ENCODE data around the gene MRPL12.
"Not testable (repeated sequence)": the region's sequence is repeated elsewhere in the genome, so short reads cannot be mapped to it uniquely, and the experiment has no call there.

Gene MRPL12

DNA sequence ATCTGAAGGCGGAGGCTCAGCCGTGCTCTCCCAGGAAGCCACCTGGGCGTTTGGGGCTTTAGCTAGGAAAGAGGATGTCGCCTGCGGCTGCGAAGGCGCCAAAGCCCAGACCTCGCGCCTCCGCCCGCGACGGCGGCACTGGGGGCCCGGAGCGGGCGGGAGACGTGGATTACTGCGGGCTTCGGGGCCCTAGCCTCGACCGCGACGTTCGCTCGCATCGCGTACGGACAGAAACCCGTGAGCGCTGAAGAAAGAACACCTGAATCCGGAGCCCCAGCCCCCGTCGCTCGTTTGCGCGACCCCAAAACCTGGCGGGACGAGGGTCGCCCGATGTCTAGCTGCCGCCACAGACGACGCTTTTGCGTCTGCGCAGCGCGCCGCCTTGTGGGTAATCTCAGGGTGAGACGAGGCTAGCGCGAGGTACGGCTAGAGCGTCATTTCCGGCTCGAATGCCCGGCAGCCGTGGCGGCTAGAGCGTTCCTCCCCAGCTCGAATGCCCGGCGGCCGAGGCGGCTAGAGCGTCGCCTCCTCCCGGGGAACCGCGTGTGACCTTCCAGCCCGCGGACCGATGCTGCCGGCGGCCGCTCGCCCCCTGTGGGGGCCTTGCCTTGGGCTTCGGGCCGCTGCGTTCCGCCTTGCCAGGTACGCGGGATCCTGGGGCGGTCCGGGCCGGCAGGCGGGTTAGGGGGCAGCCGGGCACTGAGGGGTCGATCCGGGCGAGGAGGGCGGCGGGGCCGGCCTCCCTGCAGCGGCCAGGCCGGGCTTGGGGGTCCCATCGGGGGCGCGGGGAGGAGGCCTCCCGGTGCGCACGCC is at the start of gene MRPL12:
TSS of gene MRPL12 (plus strand) at position 434 of the 813 bp plus-strand sequence. CDS start at position 569, 135 bp downstream.
- peak; percentile 62 to 77 (median 66) for DNase-seq (ENCODE audit: low read depth in 3 of 3, low spot score in 1 of 3)

DNA sequence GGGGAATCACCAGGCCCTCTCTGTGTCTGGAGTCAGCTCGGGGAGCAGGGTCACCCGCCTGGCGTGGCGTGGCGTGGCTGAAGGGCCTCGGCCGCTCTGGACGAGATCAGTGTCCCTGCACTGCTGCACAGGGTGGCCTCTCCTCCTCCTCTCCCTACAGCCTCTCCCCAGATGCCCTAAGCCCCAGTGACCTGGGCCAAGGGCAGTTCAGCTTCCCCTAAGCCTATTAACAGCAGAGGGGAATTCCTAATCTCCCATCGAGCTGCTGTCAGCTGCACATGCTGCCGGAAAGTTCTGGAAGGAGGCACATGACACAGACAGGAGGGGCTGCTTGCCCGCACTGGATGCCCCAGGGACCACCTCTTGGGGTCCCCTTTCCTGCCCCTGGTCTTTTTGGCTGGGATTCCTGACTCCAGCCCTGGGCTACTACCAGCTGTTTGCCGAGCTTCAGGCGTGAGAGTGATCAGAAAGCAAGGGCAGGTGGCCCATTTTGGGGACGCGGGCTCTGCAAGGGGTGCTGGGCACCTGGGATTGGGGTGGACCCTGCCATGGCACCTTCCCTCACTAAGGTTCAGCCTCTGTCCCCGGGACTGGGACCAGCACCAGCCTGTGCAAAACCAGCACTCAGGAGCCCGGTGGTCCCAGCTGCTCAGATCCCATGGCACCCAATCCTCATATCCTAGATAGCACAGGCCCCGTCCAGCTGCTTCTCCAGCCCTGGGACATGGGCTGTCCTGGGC is 47.6 kb upstream of the MRPL12 start:
- DNase-seq (ENCODE audit: low read depth in 3 of 3, low spot score in 1 of 3), result no peak

DNA sequence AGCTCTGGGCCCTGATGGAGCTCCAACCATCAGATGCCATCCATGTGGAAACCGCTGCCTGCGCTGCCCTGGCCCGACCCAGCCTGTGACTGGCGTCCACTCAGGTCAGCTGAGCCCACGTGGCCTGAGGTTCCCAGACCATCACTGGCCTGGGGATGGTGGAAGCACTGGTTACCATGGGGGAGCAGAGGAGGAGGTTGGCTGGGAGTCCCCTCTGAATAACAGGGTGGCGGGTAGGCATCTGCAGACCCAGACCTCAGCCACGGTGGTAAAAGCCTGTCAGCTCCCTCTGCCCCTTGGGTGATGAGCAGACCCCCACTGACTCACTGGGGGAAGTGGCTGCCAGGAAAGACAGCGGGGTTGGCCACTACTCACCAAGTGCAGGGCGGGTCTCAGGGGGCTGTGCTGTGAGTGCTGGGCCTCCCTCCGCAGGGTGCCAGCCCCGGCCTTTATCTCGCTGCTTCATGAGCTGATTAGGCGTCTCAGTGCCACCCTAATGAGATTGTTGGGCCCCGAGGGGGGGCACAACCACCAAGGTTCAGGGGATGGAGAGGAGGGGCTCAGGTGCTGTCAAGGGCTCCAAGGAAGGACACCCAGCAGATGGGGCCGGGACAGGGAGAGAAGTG is 46.9 kb upstream of the MRPL12 start, which contains the start of gene PDE6G:
TSS of gene PDE6G (minus strand) at position 425 of the 626 bp plus-strand sequence. CDS start 3,237 bp downstream, outside the sequence.
- no peak for DNase-seq (ENCODE audit: low read depth in 3 of 3, low spot score in 1 of 3)

- DNase-seq (ENCODE audit: low read depth in 3 of 3, low spot score in 1 of 3), result no peak
These were observed 46.3 kb upstream of the MRPL12 start for GRCh38 chr17:81656835-81657234.

DNA sequence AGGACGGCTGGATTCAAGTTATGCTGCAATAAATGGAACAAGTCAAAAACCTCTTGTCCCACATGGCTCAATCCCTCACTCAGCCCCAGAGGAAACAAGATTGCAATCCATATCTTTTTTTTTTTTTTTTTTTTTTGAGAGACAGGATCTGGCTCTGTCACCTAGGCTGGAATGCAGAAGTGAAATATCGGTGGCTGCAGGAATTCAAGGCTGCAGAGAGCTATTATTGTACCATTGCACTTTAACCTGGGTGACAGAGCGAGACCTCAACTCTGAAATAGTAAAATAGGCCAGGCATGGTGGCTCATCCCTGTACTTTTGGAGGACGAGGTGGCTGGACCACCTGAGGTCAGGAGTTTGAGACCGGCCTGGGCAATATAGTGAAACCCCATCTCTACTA is 44.1 kb upstream of the MRPL12 start:
- no peak for DNase-seq (ENCODE audit: low read depth in 3 of 3, low spot score in 1 of 3)

GRCh38 chr17:81660441-81660840 is 42.7 kb upstream of the MRPL12 start:
- no peak for DNase-seq (ENCODE audit: low read depth in 3 of 3, low spot score in 1 of 3)

DNA sequence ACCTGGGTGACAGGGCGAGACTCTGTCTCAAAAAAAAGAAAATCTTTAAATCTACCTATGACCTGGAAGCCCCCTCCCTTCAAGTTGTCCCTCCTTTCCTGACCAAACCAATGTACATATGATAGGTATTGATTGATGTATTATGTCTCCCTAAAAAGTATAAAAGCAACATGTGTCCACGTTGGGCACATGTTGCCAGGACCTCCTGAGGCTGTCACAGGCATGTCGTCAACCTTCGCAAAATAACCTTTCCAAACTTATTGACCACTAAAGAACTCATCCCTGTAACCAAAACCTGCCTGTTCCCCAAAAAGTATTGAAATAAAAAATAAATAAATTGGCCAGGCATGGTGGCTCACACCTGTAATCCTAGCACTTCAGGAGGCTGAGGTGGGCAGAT is 41.2 kb upstream of the MRPL12 start:
- no peak for DNase-seq (ENCODE audit: low read depth in 3 of 3, low spot score in 1 of 3)

GRCh38 chr17:81664051-81664470 is 39.1 kb upstream of the MRPL12 start:
- no peak for DNase-seq (ENCODE audit: low read depth in 3 of 3, low spot score in 1 of 3)

GRCh38 chr17:81665205-81666091 is 37.7 kb upstream of the MRPL12 start:
- peak in 1 of 3 donors; percentile 53 for DNase-seq (ENCODE audit: low read depth in 3 of 3, low spot score in 1 of 3)

- peak in 1 of 3 donors; percentile 12 for DNase-seq (ENCODE audit: low read depth in 3 of 3, low spot score in 1 of 3)
These were observed 37.1 kb upstream of the MRPL12 start for GRCh38 chr17:81666092-81666341.

- peak; percentile 75 to 87 (median 83) for DNase-seq (ENCODE audit: low read depth in 3 of 3, low spot score in 1 of 3)
These were observed 36.6 kb upstream of the MRPL12 start, which contains the start of the genes CCDC137 and OXLD1 for GRCh38 chr17:81666342-81667191. TSS of gene CCDC137 (plus strand) at chr17:81666737. CDS start at chr17:81666767, 30 bp downstream. TSS of gene OXLD1 (minus strand) at chr17:81666605. CDS start at chr17:81666577, 28 bp downstream.

GRCh38 chr17:81667754-81668153 is 35.4 kb upstream of the MRPL12 start:
- no peak for DNase-seq (ENCODE audit: low read depth in 3 of 3, low spot score in 1 of 3)

DNA sequence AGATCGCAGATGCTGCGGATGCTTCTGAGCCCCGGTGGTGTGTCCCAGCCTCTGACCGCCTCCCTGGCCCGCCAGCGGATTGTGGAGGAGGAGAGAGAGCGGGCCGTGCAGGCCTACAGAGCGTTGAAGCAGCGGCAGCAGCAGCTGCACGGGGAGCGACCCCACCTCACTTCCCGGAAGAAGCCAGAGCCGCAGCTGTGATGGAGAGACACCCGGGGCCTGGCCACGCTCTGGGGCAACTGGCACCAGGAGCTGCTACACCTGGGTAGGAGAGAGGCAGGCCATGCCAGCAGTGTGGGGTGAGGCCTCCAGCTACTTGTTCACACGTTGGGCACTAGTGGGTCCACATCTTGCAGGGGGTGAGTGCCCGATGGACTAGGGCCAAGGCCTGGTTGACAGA is 30.7 kb upstream of the MRPL12 start:
- DNase-seq (ENCODE audit: low read depth in 3 of 3, low spot score in 1 of 3), result no peak

DNA sequence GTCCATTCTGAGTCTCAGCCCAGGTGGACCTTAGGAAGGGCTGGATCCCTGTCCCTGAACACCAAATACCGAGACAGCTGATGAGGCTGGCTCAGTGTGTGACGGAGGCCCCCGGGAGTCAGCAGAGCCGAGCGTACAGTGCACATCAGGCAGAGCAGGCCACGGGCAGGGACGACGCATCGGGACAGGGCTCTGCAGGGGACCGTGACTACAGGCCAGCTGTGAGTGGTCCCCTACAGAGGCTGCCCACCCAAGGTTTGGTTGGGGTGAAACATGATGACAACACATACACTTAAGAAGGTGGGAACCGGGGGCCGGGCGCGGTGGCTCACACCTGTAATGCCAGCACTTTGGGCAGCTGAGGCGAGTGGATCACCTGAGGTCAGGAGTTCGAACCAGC is 30.2 kb upstream of the MRPL12 start:
- DNase-seq (ENCODE audit: low read depth in 3 of 3, low spot score in 1 of 3), result no peak

DNA sequence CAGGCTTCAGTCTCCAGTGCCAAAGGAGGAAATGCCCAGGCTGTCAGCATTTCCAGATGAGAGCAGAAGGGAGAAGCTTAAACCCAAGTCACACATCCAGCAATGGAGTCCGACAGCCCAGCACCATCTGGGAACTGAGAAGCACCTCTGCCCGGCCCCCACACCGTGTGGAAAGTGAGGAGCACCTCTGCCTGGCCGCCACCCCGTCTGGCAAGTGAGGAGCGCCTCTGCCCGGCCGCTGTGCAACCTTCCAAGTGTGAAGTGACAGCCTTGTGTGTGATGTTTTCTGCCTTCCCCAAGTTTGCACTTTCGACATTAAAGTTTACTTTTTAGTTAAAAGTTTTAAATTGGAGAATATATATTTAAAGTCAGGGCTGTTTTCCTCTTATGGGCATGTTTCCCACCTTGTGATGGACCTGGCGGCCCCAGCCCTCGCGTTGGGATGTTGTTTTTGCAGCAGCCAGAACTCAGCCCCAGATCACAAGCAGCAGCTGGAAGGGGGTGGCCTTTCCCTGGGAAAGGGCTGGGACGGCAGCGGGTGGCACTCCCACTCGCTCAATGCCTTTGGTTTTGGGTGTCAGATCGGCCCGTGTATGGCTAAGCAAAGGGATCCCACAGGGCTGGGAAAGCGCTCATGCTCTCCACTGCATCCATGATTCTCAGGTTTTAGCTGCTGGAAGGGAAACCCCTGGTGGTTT is 29.5 kb upstream of the MRPL12 start:
- no peak for DNase-seq (ENCODE audit: low read depth in 3 of 3, low spot score in 1 of 3)

- not testable (repeated sequence) for DNase-seq (ENCODE audit: low read depth in 3 of 3, low spot score in 1 of 3)
These were observed 27.5 kb upstream of the MRPL12 start for GRCh38 chr17:81675515-81676221.

DNA sequence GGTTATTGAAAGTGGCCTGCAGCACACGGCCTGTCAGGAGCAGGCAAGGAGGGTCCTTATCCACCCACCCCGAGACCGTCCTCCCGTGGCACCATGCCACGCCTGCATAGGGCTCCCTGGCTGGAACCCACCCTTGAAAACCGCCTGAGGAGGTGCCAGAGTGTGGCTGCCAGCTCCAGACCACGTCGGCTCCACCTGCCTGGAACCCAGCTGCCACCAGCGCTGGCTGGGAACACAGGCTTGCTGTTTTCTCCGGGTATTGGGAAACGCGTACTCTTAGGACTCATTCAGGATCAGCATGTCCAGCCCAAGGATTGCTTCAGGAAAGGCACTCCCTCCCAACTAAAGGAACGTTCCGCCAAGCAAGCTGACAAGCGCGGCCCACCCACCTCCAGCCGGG is 26.3 kb upstream of the MRPL12 start:
- DNase-seq (ENCODE audit: low read depth in 3 of 3, low spot score in 1 of 3), result no peak

- no peak for DNase-seq (ENCODE audit: low read depth in 3 of 3, low spot score in 1 of 3)
These were observed 23.0 kb upstream of the MRPL12 start for GRCh38 chr17:81680150-81680549.

- DNase-seq (ENCODE audit: low read depth in 3 of 3, low spot score in 1 of 3), result no peak
These were observed 21.5 kb upstream of the MRPL12 start for GRCh38 chr17:81681672-81682071.

Data from stimulated activated CD4-positive, alpha-beta T cell treated with anti-CD3 and anti-CD28 coated beads, TNF-alpha, amount 100 ng/mL, for 1 hour (primary cell).